HPDE6-E6E7 (cell line): ENCODE data around the gene ANKRD60.
A peak's percentile ranks its signal among the peaks of the same experiment; 100 is the strongest.

ENCODE experiments used
- DNase-seq: peaks from one replicate; pipeline ENCODE4 v3.0.0; 2011; ENCODE audit warnings: missing footprints; ENCODE audit errors: extremely low spot score

ANKRD60 gene

GRCh38 chr20:58244517-58245030, 16.1 kb upstream of the ANKRD60 start:
- DNase-seq = no peak

GRCh38 chr20:58243653-58244410, 15.4 kb upstream of the ANKRD60 start:
- DNase-seq = no peak

- DNase-seq = no peak
These were observed 14.4 kb upstream of the ANKRD60 start for GRCh38 chr20:58242824-58243223.

- DNase-seq = no peak
These were observed 13.5 kb upstream of the ANKRD60 start for GRCh38 chr20:58241766-58242465.

DNA sequence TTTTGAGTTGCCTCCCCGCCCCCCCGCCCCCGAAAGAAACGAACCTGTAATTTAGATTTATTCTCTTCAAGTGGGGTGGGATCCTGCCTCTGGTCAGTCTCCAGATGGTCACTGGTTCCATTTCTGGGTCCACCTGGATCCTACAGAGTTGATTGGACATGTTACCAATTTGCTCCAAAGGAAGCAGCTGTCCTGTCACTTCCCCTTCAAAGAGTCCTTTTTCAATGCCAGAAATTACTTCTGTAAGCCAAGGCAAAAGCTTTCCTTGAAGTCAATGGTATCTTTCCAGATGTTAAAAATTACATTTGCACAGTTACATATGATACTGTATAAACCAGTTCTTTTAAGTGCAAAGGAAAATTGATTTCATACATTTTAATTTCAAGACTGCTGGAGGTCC, 12.0 kb upstream of the ANKRD60 start:
- DNase-seq = no peak

DNA sequence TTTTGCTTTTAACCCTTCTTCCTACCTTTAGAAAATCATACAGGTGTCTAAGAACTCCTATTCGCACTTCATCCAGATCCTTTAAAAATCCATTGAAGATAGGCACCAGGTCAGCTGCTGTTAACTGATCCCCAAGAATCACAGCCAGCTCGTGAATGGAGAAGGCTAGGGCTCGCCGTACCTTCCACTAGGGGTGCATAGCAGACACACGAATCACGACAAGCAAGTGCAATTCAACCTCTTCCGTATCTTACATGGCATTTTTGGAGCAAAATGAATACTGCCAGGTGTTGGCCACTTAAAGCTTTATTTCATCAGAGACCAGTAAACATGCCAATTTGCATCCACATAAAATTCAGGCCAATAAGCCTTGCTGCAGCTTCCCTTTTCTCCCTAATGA, 10.8 kb upstream of the ANKRD60 start:
- no peak for DNase-seq

- DNase-seq = no peak
These were observed 10.0 kb upstream of the ANKRD60 start for GRCh38 chr20:58238490-58238889.

DNA sequence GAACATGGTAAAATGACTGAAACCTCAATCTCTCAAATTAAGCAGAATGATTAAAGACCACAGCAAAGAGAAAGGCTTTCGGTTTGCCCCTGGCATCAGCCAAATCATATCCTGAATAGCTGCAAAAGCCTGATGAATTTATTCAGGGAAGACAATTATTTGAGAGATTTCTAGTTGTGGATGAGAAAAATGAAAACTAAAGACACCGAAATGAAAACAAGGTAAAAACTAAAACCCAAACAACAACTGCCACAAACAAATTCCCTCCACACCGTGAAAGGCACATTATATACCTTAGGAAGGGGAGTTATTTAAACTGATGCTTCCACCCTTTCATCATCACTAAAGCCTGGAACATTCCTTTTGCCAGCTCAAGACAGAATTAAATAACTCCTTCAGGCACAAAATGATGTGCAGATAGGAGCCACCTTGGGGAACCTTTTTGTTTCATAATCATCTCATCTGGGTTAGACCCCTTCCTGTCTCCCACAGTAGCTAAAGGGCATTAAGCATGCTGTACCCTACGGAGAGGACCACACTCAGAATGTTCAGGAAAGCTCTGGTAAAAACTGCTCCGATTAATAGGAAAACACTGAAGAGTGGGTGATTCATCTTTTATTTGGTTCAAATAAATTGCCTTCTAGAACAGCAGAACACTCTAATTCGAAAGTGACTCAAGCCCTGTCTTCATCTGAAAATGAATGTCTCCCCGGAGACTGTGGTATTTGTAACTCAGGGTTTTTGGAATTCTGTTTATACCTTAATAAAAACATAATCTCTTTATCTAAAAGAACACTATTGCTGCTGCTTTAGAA, 9.1 kb upstream of the ANKRD60 start:
- DNase-seq = no peak

- peak; percentile 94 for DNase-seq
These were observed 8.3 kb upstream of the ANKRD60 start for GRCh38 chr20:58236612-58237317.

DNA sequence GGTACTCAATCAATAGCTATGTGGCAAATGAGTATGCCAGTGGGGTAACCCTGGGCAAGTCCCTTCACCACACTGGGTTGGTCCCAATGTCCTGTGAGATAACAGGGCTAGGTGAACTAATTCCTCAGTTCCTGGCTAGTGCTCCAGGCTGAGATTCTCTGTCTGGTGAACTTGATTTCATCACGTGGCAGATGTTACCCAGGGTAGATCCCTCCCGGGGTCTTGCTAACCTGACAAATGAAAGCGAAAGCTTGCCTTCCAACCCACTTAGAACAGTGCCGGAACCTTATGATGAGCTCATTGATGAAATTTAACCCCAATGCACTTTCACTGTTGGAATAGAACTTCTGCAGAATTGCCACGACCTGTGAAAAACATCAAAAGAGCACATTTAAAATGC, 6.6 kb upstream of the ANKRD60 start:
- DNase-seq = no peak

- no peak for DNase-seq
These were observed 5.6 kb upstream of the ANKRD60 start for GRCh38 chr20:58233881-58234528.

DNA sequence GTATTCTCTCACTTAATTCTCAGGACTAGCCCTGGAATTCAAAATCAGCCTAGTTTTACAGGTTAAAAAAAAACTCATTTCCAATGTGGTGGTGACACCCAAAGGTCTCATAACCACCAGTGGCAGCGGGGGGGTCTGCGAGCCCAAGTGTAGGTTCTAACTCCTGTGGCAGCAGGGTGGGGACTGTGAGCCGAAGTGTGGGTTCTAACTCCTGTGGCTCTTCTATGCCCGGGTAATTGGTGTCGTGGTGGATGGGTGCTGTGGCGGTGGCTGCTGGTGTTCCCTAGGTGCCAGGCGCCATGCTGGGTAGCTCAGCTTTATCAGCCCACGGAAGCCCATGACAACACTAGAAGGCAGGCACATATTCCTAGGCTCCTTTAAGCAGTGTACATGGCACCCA, 4.9 kb upstream of the ANKRD60 start:
- DNase-seq = no peak

- no peak for DNase-seq
These were observed 3.2 kb upstream of the ANKRD60 start for GRCh38 chr20:58231683-58232082.

DNA sequence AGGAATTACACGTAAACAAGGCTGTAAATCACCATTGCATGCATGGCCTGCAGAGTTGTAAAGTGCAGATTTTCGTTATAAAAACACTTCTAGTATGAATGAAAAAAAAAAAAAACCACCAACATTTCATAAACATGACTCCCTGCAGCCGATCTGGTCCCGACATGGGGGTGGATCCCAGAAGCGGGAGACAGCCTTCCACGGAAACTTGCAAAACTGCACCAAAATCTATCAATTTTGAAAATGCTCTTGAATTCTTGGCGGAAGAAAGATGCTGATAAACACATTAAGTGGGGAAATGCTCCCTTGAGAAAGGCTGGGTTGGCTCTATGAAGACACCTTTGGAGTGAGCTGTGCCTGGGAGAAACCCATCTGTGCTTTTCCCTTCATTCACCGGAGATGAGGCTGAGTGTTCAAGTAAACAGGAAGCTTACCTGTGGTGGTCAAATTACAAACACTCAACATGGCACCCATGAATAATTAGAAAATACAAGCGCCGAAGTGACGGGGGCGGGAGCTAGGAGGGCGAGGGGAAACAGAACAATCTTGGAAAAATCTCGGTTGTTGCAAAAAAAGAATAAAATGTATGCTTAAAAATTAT, 845 bp upstream of the ANKRD60 start:
- DNase-seq = no peak

- DNase-seq = no peak
These were observed 360 bp downstream of the ANKRD60 start for GRCh38 chr20:58228103-58228483.

- DNase-seq = no peak
These were observed 906 bp downstream of the ANKRD60 start for GRCh38 chr20:58227391-58228102.

DNA sequence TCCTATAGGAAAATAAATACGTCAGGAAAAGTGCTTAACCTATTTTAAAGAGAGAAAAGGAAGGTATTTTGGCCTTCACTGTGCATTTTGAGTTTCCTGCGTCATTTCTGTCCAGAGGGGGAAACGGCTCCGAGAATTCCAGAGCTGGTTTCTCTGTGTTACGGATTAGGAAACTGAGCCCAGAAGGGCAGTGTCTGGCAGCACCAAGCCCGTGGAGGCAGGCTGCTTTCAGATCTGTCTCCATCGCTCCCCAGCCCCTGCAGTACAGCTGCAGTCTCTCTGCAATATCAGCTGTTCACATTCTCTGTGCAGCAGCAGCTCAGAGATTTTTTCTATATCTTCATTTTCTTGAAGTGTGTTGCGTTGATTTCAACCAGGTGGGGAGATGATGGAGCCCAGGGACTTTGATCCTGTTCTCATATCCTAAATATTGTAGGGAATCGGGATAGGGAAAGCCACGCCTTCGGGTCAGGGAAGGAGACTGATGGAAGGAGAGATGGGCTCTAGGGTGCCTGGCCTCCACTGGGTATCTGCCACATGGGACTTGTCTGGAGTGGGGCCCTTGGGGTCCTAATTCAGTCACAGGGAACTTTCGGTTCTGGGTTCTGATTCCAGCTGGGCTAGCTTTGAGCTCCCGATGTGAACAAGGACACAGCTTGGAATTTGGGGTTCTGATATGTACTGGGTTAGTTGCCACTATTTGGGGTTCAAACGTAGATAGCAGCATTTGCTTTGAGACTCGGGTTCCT, 2.8 kb downstream of the ANKRD60 start:
- no peak for DNase-seq

DNA sequence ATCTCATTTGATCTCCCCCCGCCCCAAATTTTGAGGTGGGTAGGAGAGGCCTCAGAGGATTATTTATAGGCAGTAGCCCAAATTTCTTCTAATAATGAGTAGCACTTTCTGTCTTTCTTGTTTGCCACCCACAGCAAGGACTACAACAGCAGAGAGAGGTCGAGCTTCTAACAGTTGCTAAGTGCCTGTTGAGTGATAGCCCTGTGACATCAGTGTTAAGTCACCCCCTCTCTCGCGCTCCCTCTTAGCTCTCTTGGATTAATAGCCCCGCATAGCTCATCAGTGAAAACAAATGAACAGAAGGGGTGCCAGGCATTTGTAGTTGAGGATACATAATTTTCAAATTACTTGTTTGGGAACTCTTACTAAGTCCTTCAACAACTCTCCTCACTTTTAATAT, 3.5 kb downstream of the ANKRD60 start:
- no peak for DNase-seq

GRCh38 chr20:58224097-58224496, 4.4 kb downstream of the ANKRD60 start:
- no peak for DNase-seq
